ENCODE results near the gene GNG2. TPM values are rescaled to one million over a fixed set of nuclear protein-coding genes. Genes with fewer than 3 reads are reported as not detected.

Gene GNG2
- total and polyA plus RNA-seq, 4 donors, result 102 to 347 (median 229) TPM

DNA sequence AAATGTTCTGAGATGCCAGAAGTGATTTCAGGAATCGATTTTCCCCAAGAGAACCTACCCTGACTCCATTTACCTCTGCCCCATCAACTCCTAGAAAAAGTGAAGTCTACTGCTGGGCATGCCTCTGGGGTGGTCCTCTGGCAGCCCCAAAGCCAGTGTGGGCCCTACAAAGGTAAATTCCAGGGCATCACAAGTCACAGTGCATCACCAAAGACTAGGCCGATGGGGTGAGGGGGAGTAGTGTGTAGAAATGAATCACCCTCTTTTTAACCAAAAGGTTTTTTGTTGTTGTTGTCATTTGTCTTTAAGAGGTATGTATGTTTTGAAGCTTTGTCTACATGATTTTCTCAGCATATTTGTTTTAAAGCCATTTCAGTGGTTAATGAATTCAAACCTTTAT lies 82.6 kb downstream of the GNG2 start:
- peaks cover 2% of the 10 kb centered on the region for H3K4me1 ChIP-seq (ENCODE audit: control insufficient read depth, insufficient read depth, low read length)
- no peak overlapping the region for H3K4me3 ChIP-seq (ENCODE audit: low read depth, low read length)
- H3K27ac ChIP-seq (ENCODE audit: low read depth, low read length), result no peak overlapping the region
- H3K36me3 ChIP-seq (ENCODE audit: control insufficient read depth, insufficient read depth, low read length), result no peaks in the 10 kb centered on the region
- no peaks in the 10 kb centered on the region for H3K27me3 ChIP-seq (ENCODE audit: control insufficient read depth, insufficient read depth, low read length)
- 90% methylated on average over 1 of the region's 2 CpGs for WGBS (ENCODE audit: insufficient coverage)
- peaks cover 2% of the 10 kb centered on the region for H3K9me3 ChIP-seq (ENCODE audit: control insufficient read depth, insufficient read depth, low read length)
- no peak for DNase-seq (ENCODE audit: low read depth in 4 of 6, low spot score in 6 of 6)

GRCh38 chr14:51950007-51950406 lies 89.6 kb downstream of the GNG2 start:
- no peaks in the 10 kb centered on the region for H3K27me3 ChIP-seq (ENCODE audit: control insufficient read depth, insufficient read depth, low read length)
- no peak overlapping the region for H3K27ac ChIP-seq (ENCODE audit: low read depth, low read length)
- H3K4me3 ChIP-seq (ENCODE audit: low read depth, low read length), result no peak overlapping the region
- H3K4me1 ChIP-seq (ENCODE audit: control insufficient read depth, insufficient read depth, low read length), result no peaks in the 10 kb centered on the region
- WGBS (ENCODE audit: insufficient coverage), result no CpG with 5 or more reads among the region's 2 CpGs
- peaks cover 3% of the 10 kb centered on the region for H3K36me3 ChIP-seq (ENCODE audit: control insufficient read depth, insufficient read depth, low read length)
- peaks cover 6% of the 10 kb centered on the region for H3K9me3 ChIP-seq (ENCODE audit: control insufficient read depth, insufficient read depth, low read length)
- DNase-seq (ENCODE audit: low read depth in 4 of 6, low spot score in 6 of 6), result no peak

GRCh38 chr14:51951656-51952055 lies 91.2 kb downstream of the GNG2 start:
- H3K9me3 ChIP-seq (ENCODE audit: control insufficient read depth, insufficient read depth, low read length), result peaks cover 6% of the 10 kb centered on the region
- peaks cover 3% of the 10 kb centered on the region for H3K36me3 ChIP-seq (ENCODE audit: control insufficient read depth, insufficient read depth, low read length)
- no peak overlapping the region for H3K27ac ChIP-seq (ENCODE audit: low read depth, low read length)
- H3K4me1 ChIP-seq (ENCODE audit: control insufficient read depth, insufficient read depth, low read length), result no peaks in the 10 kb centered on the region
- no peaks in the 10 kb centered on the region for H3K27me3 ChIP-seq (ENCODE audit: control insufficient read depth, insufficient read depth, low read length)
- WGBS (ENCODE audit: insufficient coverage), result no CpG with 5 or more reads among the region's 3 CpGs
- DNase-seq (ENCODE audit: low read depth in 4 of 6, low spot score in 6 of 6), result no peak
- H3K4me3 ChIP-seq (ENCODE audit: low read depth, low read length), result no peak overlapping the region

DNA sequence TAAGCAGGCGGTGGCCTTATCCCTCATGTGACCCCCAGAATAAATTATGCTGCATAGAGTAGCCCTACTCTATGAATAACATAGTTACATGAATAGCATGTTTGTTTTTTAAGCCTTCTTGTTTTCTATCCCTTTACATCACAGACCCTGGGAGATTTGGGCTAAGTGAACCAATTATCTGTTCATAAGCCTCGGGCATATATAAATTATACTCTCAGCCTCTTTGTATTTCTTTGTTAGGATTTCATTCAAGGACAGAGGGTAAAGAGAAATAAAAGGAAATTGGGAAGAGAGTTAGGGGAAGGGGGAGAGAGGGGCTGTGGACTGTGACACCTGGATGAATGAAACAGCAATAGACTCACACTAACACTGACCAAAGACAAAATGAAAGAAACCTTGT lies 93.6 kb downstream of the GNG2 start:
- H3K4me3 ChIP-seq (ENCODE audit: low read depth, low read length), result no peak overlapping the region
- H3K27me3 ChIP-seq (ENCODE audit: control insufficient read depth, insufficient read depth, low read length), result no peaks in the 10 kb centered on the region
- peak overlapping the region; percentile 49 for H3K27ac ChIP-seq (ENCODE audit: low read depth, low read length)
- H3K36me3 ChIP-seq (ENCODE audit: control insufficient read depth, insufficient read depth, low read length), result peaks cover 3% of the 10 kb centered on the region
- no peaks in the 10 kb centered on the region for H3K4me1 ChIP-seq (ENCODE audit: control insufficient read depth, insufficient read depth, low read length)
- H3K9me3 ChIP-seq (ENCODE audit: control insufficient read depth, insufficient read depth, low read length), result no peaks in the 10 kb centered on the region
- no CpG with 5 or more reads among the region's 2 CpGs for WGBS (ENCODE audit: insufficient coverage)
- DNase-seq (ENCODE audit: low read depth in 4 of 6, low spot score in 6 of 6), result no peak

DNA sequence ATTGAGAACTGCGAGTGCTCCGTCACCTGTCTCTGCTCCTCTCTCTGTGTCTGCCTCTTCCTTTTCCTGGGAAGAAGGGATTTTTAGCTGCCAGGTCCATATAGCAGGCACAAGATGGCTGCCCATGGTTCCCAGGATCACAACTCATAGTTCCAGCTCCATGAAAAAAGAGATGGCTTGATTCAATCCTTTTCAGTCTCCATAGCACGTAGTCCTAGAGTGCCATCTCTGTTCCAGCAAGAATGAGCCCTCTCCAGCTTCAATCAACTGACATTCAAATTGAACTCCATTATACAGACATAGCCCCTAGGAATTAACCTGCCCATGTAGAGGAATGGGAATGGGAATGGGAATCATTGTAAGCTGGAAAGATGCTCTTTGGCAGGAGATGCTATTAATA lies 94.2 kb downstream of the GNG2 start:
- no peak for DNase-seq (ENCODE audit: low read depth in 4 of 6, low spot score in 6 of 6)
- H3K27ac ChIP-seq (ENCODE audit: low read depth, low read length), result peak overlapping the region; percentile 49
- no peaks in the 10 kb centered on the region for H3K9me3 ChIP-seq (ENCODE audit: control insufficient read depth, insufficient read depth, low read length)
- H3K4me1 ChIP-seq (ENCODE audit: control insufficient read depth, insufficient read depth, low read length), result no peaks in the 10 kb centered on the region
- peaks cover 3% of the 10 kb centered on the region for H3K36me3 ChIP-seq (ENCODE audit: control insufficient read depth, insufficient read depth, low read length)
- no peaks in the 10 kb centered on the region for H3K27me3 ChIP-seq (ENCODE audit: control insufficient read depth, insufficient read depth, low read length)
- 95% methylated on average over 2 of the region's 3 CpGs for WGBS (ENCODE audit: insufficient coverage)
- no peak overlapping the region for H3K4me3 ChIP-seq (ENCODE audit: low read depth, low read length)

- 50% methylated on average over 2 of the region's 2 CpGs for WGBS (ENCODE audit: insufficient coverage)
- no peaks in the 10 kb centered on the region for H3K36me3 ChIP-seq (ENCODE audit: control insufficient read depth, insufficient read depth, low read length)
Observed at GRCh38 chr14:51957950-51958349, 97.5 kb downstream of the GNG2 start.

DNA sequence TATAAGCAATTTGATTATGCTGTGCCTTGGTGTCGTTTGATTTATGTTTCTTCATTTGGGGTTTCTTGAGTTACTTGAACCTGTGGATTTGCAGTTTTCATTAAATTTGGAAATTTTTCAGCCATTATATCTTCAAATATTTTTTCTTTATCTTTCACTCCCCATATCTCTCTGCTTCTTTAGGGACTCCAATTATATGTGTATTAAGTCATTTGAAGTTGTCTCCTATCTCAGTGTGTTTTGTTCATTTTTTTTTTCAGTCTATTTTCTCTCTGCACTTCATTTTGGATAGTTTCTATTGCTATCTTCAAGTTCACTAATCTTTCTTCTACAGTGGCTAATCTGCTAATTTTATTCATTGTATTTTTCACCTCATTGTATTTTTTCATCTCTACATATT lies 99.5 kb downstream of the GNG2 start:
- H3K4me1 ChIP-seq (ENCODE audit: control insufficient read depth, insufficient read depth, low read length), result no peaks in the 10 kb centered on the region
- no CpG with 5 or more reads among the region's 1 CpG for WGBS (ENCODE audit: insufficient coverage)
- H3K4me3 ChIP-seq (ENCODE audit: low read depth, low read length), result no peak overlapping the region
- no peaks in the 10 kb centered on the region for H3K27me3 ChIP-seq (ENCODE audit: control insufficient read depth, insufficient read depth, low read length)
- DNase-seq (ENCODE audit: low read depth in 4 of 6, low spot score in 6 of 6), result no peak
- H3K36me3 ChIP-seq (ENCODE audit: control insufficient read depth, insufficient read depth, low read length), result no peaks in the 10 kb centered on the region
- no peaks in the 10 kb centered on the region for H3K9me3 ChIP-seq (ENCODE audit: control insufficient read depth, insufficient read depth, low read length)
- no peak overlapping the region for H3K27ac ChIP-seq (ENCODE audit: low read depth, low read length)

More at GRCh38 chr14:51957950-51958349, 97.5 kb downstream of the GNG2 start:
- no peak for DNase-seq (ENCODE audit: low read depth in 4 of 6, low spot score in 6 of 6)
- Histone ChIP-seq H3K27ac (ENCODE audit: low read depth, low read length) (no peak overlapping the region), H3K4me1 (ENCODE audit: control insufficient read depth, insufficient read depth, low read length) (no peaks in the 10 kb centered on the region), H3K9me3 (ENCODE audit: control insufficient read depth, insufficient read depth, low read length) (no peaks in the 10 kb centered on the region), H3K4me3 (ENCODE audit: low read depth, low read length) (no peak overlapping the region), H3K27me3 (ENCODE audit: control insufficient read depth, insufficient read depth, low read length) (no peaks in the 10 kb centered on the region)

- H3K4me1 ChIP-seq (ENCODE audit: control insufficient read depth, insufficient read depth, low read length), result no peaks in the 10 kb centered on the region
- H3K9me3 ChIP-seq (ENCODE audit: control insufficient read depth, insufficient read depth, low read length), result no peaks in the 10 kb centered on the region
- H3K27ac ChIP-seq (ENCODE audit: low read depth, low read length), result no peak overlapping the region
- H3K27me3 ChIP-seq (ENCODE audit: control insufficient read depth, insufficient read depth, low read length), result no peaks in the 10 kb centered on the region
- DNase-seq (ENCODE audit: low read depth in 4 of 6, low spot score in 6 of 6), result no peak
- no peaks in the 10 kb centered on the region for H3K36me3 ChIP-seq (ENCODE audit: control insufficient read depth, insufficient read depth, low read length)
- no peak overlapping the region for H3K4me3 ChIP-seq (ENCODE audit: low read depth, low read length)
Observed at GRCh38 chr14:51960866-51961265, 100.5 kb downstream of the GNG2 start.

GRCh38 chr14:51962711-51963110 lies 102.3 kb downstream of the GNG2 start:
- Histone ChIP-seq H3K4me3 (ENCODE audit: low read depth, low read length) (no peak overlapping the region), H3K27ac (ENCODE audit: low read depth, low read length) (peak overlapping the region; percentile 89), H3K27me3 (ENCODE audit: control insufficient read depth, insufficient read depth, low read length) (no peaks in the 10 kb centered on the region), H3K4me1 (ENCODE audit: control insufficient read depth, insufficient read depth, low read length) (no peaks in the 10 kb centered on the region), H3K9me3 (ENCODE audit: control insufficient read depth, insufficient read depth, low read length) (no peaks in the 10 kb centered on the region), H3K36me3 (ENCODE audit: control insufficient read depth, insufficient read depth, low read length) (no peaks in the 10 kb centered on the region)
- 83% methylated on average over 1 of the region's 3 CpGs for WGBS (ENCODE audit: insufficient coverage)
- peak in 1 of 6 donors; percentile 56 for DNase-seq (ENCODE audit: low read depth in 4 of 6, low spot score in 6 of 6)

- no CpG with 5 or more reads among the region's 4 CpGs for WGBS (ENCODE audit: insufficient coverage)
- peak overlapping the region; percentile 89 for H3K27ac ChIP-seq (ENCODE audit: low read depth, low read length)
- no peak overlapping the region for H3K4me3 ChIP-seq (ENCODE audit: low read depth, low read length)
- no peaks in the 10 kb centered on the region for H3K4me1 ChIP-seq (ENCODE audit: control insufficient read depth, insufficient read depth, low read length)
- H3K27me3 ChIP-seq (ENCODE audit: control insufficient read depth, insufficient read depth, low read length), result no peaks in the 10 kb centered on the region
- no peaks in the 10 kb centered on the region for H3K36me3 ChIP-seq (ENCODE audit: control insufficient read depth, insufficient read depth, low read length)
- no peaks in the 10 kb centered on the region for H3K9me3 ChIP-seq (ENCODE audit: control insufficient read depth, insufficient read depth, low read length)
- DNase-seq (ENCODE audit: low read depth in 4 of 6, low spot score in 6 of 6), result peak in 4 of 6 donors; percentile 17 to 87 (median 48)
Observed at GRCh38 chr14:51963286-51963685, 102.9 kb downstream of the GNG2 start.

Data from spinal cord (tissue), 10 donors.